ENCODE results near the gene MATCAP1. TPM values are rescaled to one million over a fixed set of nuclear protein-coding genes. Genes with fewer than 3 reads are reported as not detected.

Gene MATCAP1
- total and polyA plus RNA-seq, 2 of the 13 experiments (the other 11 are each of a cell fraction or from before 2014, with no cell fraction given), result 11.2 to 24.5 TPM

DNA sequence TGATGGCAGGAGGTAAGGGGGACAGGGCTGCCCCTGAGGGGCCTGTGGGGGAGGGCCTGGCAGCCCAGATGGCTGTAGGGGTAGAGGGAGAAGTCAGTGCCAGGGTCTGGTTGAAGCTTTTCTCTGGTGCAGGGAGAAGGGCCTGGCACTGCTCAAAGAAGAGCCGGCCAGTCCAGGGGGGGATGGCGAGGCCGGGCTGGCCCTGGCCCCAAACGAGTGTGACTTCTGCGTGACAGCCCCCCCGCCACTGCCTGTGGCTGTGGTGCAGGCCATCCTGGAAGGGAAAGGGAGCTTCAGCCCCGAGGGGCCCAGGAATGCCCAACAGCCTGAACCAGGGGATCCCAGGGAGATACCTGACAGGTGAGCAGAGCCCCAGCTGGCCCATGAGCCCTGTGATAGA is 16.2 kb downstream of the MATCAP1 start:
- no peak for FAIRE-seq
- no peak overlapping the region for H3K4me2 ChIP-seq (ENCODE audit: low read depth, low read length)
- peaks cover 56% of the 10 kb centered on the region for H3K4me1 ChIP-seq (ENCODE audit: insufficient read depth, low read length)
- ATAC-seq, result no peak
- H3K9me3 ChIP-seq (ENCODE audit: low read length), result no peaks in the 10 kb centered on the region
- H4K20me1 ChIP-seq (ENCODE audit: insufficient read depth, low read length), result no peaks in the 10 kb centered on the region
- H2AFZ ChIP-seq (ENCODE audit: low read length), result no peak overlapping the region
- ChIA-PET CTCF (ENCODE audit: low intra/inter-chr PET ratio, low total read pairs) (no interaction called here), POLR2A (interaction anchor here (1.2 kb wide), 1 partner anchor 262 kb away, joined by 3 read pairs; no protein-coding TSS in a partner anchor)
- H3K4me3 ChIP-seq (replicated peaks in 1 of 3; ENCODE audit: insufficient read depth in 1 of 3, low read depth in 2 of 3, low read length in 3 of 3), result no peak overlapping the region
- WGBS (ENCODE audit: low lambda C conversion rate), result 36% methylated on average over 3 of the region's 7 CpGs
- in situ Hi-C loops (cut with HindIII; ENCODE audit: extremely low pct_ligation_motif_present, low pct_unique_long_range_greater_than_20kb), result no loop called here
- H3K27ac ChIP-seq (ENCODE audit: extremely low read length, insufficient read depth, low read length), result no peak overlapping the region
- intact Hi-C loops (cut with micrococcal nuclease; ENCODE audit: unreplicated experiment), result no loop called here
- no peak overlapping the region for H3K9ac ChIP-seq (ENCODE audit: insufficient read depth, low read depth, low read length)
- peaks cover 9 to 40% of the 10 kb centered on the region in 2 experiments for H3K27me3 ChIP-seq (ENCODE audit: control insufficient read depth in 1 of 2, insufficient read depth in 2 of 2, low read length in 2 of 2)
- no peak for TF ChIP-seq NFATC3 (CRISPR knock-in tag; IDR thresholded peaks at IDR 0.05)
- TF ChIP-seq, protein P1, sequence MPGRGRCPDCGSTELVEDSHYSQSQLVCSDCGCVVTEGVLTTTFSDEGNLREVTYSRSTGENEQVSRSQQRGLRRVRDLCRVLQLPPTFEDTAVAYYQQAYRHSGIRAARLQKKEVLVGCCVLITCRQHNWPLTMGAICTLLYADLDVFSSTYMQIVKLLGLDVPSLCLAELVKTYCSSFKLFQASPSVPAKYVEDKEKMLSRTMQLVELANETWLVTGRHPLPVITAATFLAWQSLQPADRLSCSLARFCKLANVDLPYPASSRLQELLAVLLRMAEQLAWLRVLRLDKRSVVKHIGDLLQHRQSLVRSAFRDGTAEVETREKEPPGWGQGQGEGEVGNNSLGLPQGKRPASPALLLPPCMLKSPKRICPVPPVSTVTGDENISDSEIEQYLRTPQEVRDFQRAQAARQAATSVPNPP (CRISPR knock-in tag; IDR thresholded peaks at IDR 0.05), result no peak
- TF ChIP-seq, protein P2, sequence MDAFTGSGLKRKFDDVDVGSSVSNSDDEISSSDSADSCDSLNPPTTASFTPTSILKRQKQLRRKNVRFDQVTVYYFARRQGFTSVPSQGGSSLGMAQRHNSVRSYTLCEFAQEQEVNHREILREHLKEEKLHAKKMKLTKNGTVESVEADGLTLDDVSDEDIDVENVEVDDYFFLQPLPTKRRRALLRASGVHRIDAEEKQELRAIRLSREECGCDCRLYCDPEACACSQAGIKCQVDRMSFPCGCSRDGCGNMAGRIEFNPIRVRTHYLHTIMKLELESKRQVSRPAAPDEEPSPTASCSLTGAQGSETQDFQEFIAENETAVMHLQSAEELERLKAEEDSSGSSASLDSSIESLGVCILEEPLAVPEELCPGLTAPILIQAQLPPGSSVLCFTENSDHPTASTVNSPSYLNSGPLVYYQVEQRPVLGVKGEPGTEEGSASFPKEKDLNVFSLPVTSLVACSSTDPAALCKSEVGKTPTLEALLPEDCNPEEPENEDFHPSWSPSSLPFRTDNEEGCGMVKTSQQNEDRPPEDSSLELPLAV (CRISPR knock-in tag; conservative IDR thresholded peaks at IDR 0.05; ENCODE audit: low read depth), result no peak
- TF ChIP-seq ZNF605 (CRISPR knock-in tag; IDR thresholded peaks at IDR 0.05), result no peak
- TF ChIP-seq IKZF4 (CRISPR knock-in tag; IDR thresholded peaks at IDR 0.05; ENCODE audit: borderline replicate concordance, low read depth, not compliant biosample characterization), result no peak
- no peak for TF ChIP-seq POLR2AphosphoS5 (IDR thresholded peaks at IDR 0.05; ENCODE audit: low read depth, low read length)
- TF ChIP-seq ZFP41 (CRISPR knock-in tag; IDR thresholded peaks at IDR 0.05; ENCODE audit: borderline replicate concordance), result no peak
- no peak for TF ChIP-seq ZSCAN29 (CRISPR knock-in tag; conservative IDR thresholded peaks at IDR 0.05)
- no peak for TF ChIP-seq ZNF383 (CRISPR knock-in tag; IDR thresholded peaks at IDR 0.05; ENCODE audit: borderline replicate concordance)
- no peak for TF ChIP-seq RARG (CRISPR knock-in tag; IDR thresholded peaks at IDR 0.05; ENCODE audit: low read depth)
- H3K79me2 ChIP-seq (ENCODE audit: insufficient read depth, low read length), result no peaks in the 10 kb centered on the region
- DNase-seq (ENCODE audit: low spot score), result no peak
- BruUV-seq (replicated peaks), result no TSS peak
- no peaks in the 10 kb centered on the region for H3K36me3 ChIP-seq (replicated peaks in 1 of 2; ENCODE audit: control insufficient read depth in 1 of 2, insufficient read depth in 2 of 2, low read length in 2 of 2)

Data from HepG2 (cell line).